Cardiac fibroblast (primary cell): ENCODE results near the gene ESPNL.
"Not testable (repeated sequence)": the region's sequence is repeated elsewhere in the genome, so short reads cannot be mapped to it uniquely, and the experiment has no call there.

Experiments used
- DNase-seq, 2 donors: peaks; one replicate each; pipeline versions ENCODE4 v3.0.0 to v3.0.0-alpha.2; 2010; ENCODE audit warnings: low read depth in 2 of 2
- H3K4me3 ChIP-seq, 2 donors: replicated peaks in 1 of 2; 1 replicate in 1 of 2; 2 replicates in 1 of 2; pipeline ENCODE4 v1.5.1; 2011; ENCODE audit warnings: low read depth in 2 of 2, low read length in 2 of 2, mild to moderate bottlenecking in 2 of 2, moderate library complexity in 1 of 2
- CTCF ChIP-seq: IDR thresholded peaks from one replicate; pipeline ENCODE4 v1.5.1; 2011; ENCODE audit warnings: low read depth, mild to moderate bottlenecking, low read length, inconsistent platforms

ESPNL gene

GRCh38 chr2:238060542-238061314, 39.4 kb upstream of the ESPNL start, which contains the start of gene SCLY:
TSS of gene SCLY (plus strand) at chr2:238061001. CDS start at chr2:238061055, 54 bp downstream.
- no peak for TF ChIP-seq CTCF
- peak within 1 kb of the TSS; percentile 85 to 90 for H3K4me3 ChIP-seq
- peak; percentile 97 to 99 for DNase-seq

- H3K4me3 ChIP-seq = peak overlapping the region; percentile 85 to 90
- no peak for TF ChIP-seq CTCF
- DNase-seq = peak; percentile 46 to 51
Measured at GRCh38 chr2:238061315-238062202, 38.6 kb upstream of the ESPNL start.

GRCh38 chr2:238063414-238064189, 36.5 kb upstream of the ESPNL start:
- TF ChIP-seq CTCF = no peak
- DNase-seq = no peak
- H3K4me3 ChIP-seq = no peak overlapping the region

GRCh38 chr2:238064376-238064775, 35.8 kb upstream of the ESPNL start:
- no peak overlapping the region for H3K4me3 ChIP-seq
- DNase-seq = no peak
- TF ChIP-seq CTCF = no peak

GRCh38 chr2:238065071-238065846, 34.9 kb upstream of the ESPNL start:
- no peak overlapping the region for H3K4me3 ChIP-seq
- TF ChIP-seq CTCF = no peak
- no peak for DNase-seq

GRCh38 chr2:238066218-238066617, 33.9 kb upstream of the ESPNL start:
- H3K4me3 ChIP-seq = no peak overlapping the region
- DNase-seq = no peak
- no peak for TF ChIP-seq CTCF

- not testable (repeated sequence) for DNase-seq, H3K4me3 ChIP-seq
Measured at GRCh38 chr2:238066718-238067117, 33.4 kb upstream of the ESPNL start.
